ENCODE results near the gene TMEM72. TPM values are rescaled to one million over a fixed set of nuclear protein-coding genes. Genes with fewer than 3 reads are reported as not detected.
"Not testable (repeated sequence)": the region's sequence is repeated elsewhere in the genome, so short reads cannot be mapped to it uniquely, and the experiment has no call there.

The TMEM72 gene
- total RNA-seq, 1 donor: not detected

GRCh38 chr10:44864051-44864450 is 47.1 kb upstream of the TMEM72 start:
- no peak for DNase-seq (ENCODE audit: insufficient read length, low spot score, missing footprints)
- peak overlapping the region; percentile 72 for H3K4me3 ChIP-seq (ENCODE audit: insufficient read depth, low read length)

GRCh38 chr10:44864637-44865288 is 46.4 kb upstream of the TMEM72 start:
- no peaks in the 10 kb centered on the region for H4K20me1 ChIP-seq (ENCODE audit: insufficient read depth, low read length)

More at GRCh38 chr10:44864051-44864450, 47.1 kb upstream of the TMEM72 start:
- Histone ChIP-seq H3K27me3 (ENCODE audit: insufficient read depth, low read length) (peaks cover 2% of the 10 kb centered on the region), H3K4me2 (ENCODE audit: insufficient read depth, low read length) (peak overlapping the region; percentile 78), H3K27ac (ENCODE audit: low read depth, low read length) (peak overlapping the region; percentile 75), H3K4me1 (ENCODE audit: insufficient read depth, low read length) (peaks cover 30% of the 10 kb centered on the region), H3K79me2 (ENCODE audit: insufficient read depth, low read length) (no peaks in the 10 kb centered on the region), H3K9me3 (ENCODE audit: low read depth, low read length) (no peaks in the 10 kb centered on the region), H3K36me3 (ENCODE audit: insufficient read depth, low read length) (no peaks in the 10 kb centered on the region), H4K20me1 (ENCODE audit: insufficient read depth, low read length) (no peaks in the 10 kb centered on the region), H2AFZ (ENCODE audit: low read length) (peak overlapping the region; percentile 87)
- no peak for TF ChIP-seq CTCF (IDR thresholded peaks at IDR 0.05; ENCODE audit: extremely low read depth, low read depth, low read length)

GRCh38 chr10:44865289-44865671 is 45.9 kb upstream of the TMEM72 start:
- TF ChIP-seq CTCF (IDR thresholded peaks at IDR 0.05; ENCODE audit: extremely low read depth, low read depth, low read length): no peak
- Histone ChIP-seq H3K9me3 (ENCODE audit: low read depth, low read length) (no peaks in the 10 kb centered on the region), H3K36me3 (ENCODE audit: insufficient read depth, low read length) (no peaks in the 10 kb centered on the region), H3K4me1 (ENCODE audit: insufficient read depth, low read length) (peaks cover 30% of the 10 kb centered on the region), H2AFZ (ENCODE audit: low read length) (peak overlapping the region; percentile 74), H4K20me1 (ENCODE audit: insufficient read depth, low read length) (no peaks in the 10 kb centered on the region), H3K4me2 (ENCODE audit: insufficient read depth, low read length) (peak overlapping the region; percentile 78), H3K4me3 (ENCODE audit: insufficient read depth, low read length) (peak overlapping the region; percentile 72), H3K27ac (ENCODE audit: low read depth, low read length) (peak overlapping the region; percentile 17), H3K79me2 (ENCODE audit: insufficient read depth, low read length) (no peaks in the 10 kb centered on the region), H3K27me3 (ENCODE audit: insufficient read depth, low read length) (peaks cover 10% of the 10 kb centered on the region)
- DNase-seq (ENCODE audit: insufficient read length, low spot score, missing footprints): no peak

More at GRCh38 chr10:44864637-44865288, 46.4 kb upstream of the TMEM72 start:
- peak; percentile 96 for DNase-seq (ENCODE audit: insufficient read length, low spot score, missing footprints)
- no peaks in the 10 kb centered on the region for H3K36me3 ChIP-seq (ENCODE audit: insufficient read depth, low read length)
- H3K4me1 ChIP-seq (ENCODE audit: insufficient read depth, low read length): peaks cover 30% of the 10 kb centered on the region
- H3K79me2 ChIP-seq (ENCODE audit: insufficient read depth, low read length): no peaks in the 10 kb centered on the region
- peak; percentile 96 for TF ChIP-seq CTCF (IDR thresholded peaks at IDR 0.05; ENCODE audit: extremely low read depth, low read depth, low read length)
- peak overlapping the region; percentile 72 for H3K4me3 ChIP-seq (ENCODE audit: insufficient read depth, low read length)
- H3K27me3 ChIP-seq (ENCODE audit: insufficient read depth, low read length): peaks cover 5% of the 10 kb centered on the region
- peak overlapping the region; percentile 75 for H3K27ac ChIP-seq (ENCODE audit: low read depth, low read length)
- H3K4me2 ChIP-seq (ENCODE audit: insufficient read depth, low read length): peak overlapping the region; percentile 78
- peak overlapping the region; percentile 87 for H2AFZ ChIP-seq (ENCODE audit: low read length)
- no peaks in the 10 kb centered on the region for H3K9me3 ChIP-seq (ENCODE audit: low read depth, low read length)

GRCh38 chr10:44866367-44866766 is 44.8 kb upstream of the TMEM72 start:
- not testable (repeated sequence) for H4K20me1 ChIP-seq (ENCODE audit: insufficient read depth, low read length)

More at GRCh38 chr10:44866367-44866766, 44.8 kb upstream of the TMEM72 start:
- H3K4me1 ChIP-seq (ENCODE audit: insufficient read depth, low read length): peaks cover 22% of the 10 kb centered on the region
- H2AFZ ChIP-seq (ENCODE audit: low read length); H3K4me2 ChIP-seq (ENCODE audit: insufficient read depth, low read length); H3K4me3 ChIP-seq (ENCODE audit: insufficient read depth, low read length); H3K27ac ChIP-seq (ENCODE audit: low read depth, low read length); H3K36me3 ChIP-seq (ENCODE audit: insufficient read depth, low read length); H3K79me2 ChIP-seq (ENCODE audit: insufficient read depth, low read length); H3K9me3 ChIP-seq (ENCODE audit: low read depth, low read length); DNase-seq (ENCODE audit: insufficient read length, low spot score, missing footprints): not testable (repeated sequence)
- H3K27me3 ChIP-seq (ENCODE audit: insufficient read depth, low read length): peaks cover 11% of the 10 kb centered on the region

Measured in osteoblast (primary cell).